Inflammatory macrophage treated with lipopolysaccharide for 4 hours (primary cell): ENCODE data around the gene LAMA2.

Experiments used
- DNase-seq: peaks from one replicate; pipeline ENCODE4 v3.0.0-alpha.2; 2020

Gene LAMA2

GRCh38 chr6:129390900-129391299 is 508.0 kb downstream of the LAMA2 start:
- no peak for DNase-seq

- DNase-seq, result peak; percentile 68
Observed at GRCh38 chr6:129393654-129394053, 510.7 kb downstream of the LAMA2 start.

GRCh38 chr6:129398764-129399163 is 515.8 kb downstream of the LAMA2 start:
- no peak for DNase-seq

- no peak for DNase-seq
Observed at GRCh38 chr6:129402244-129402643, 519.3 kb downstream of the LAMA2 start.

- DNase-seq, result no peak
Observed at GRCh38 chr6:129411092-129411491, 528.2 kb downstream of the LAMA2 start.

GRCh38 chr6:129416337-129416990 is 533.5 kb downstream of the LAMA2 start:
- DNase-seq, result no peak

- no peak for DNase-seq
Observed at GRCh38 chr6:129417416-129418086, 534.6 kb downstream of the LAMA2 start.

- no peak for DNase-seq
Observed at GRCh38 chr6:129419324-129419723, 536.4 kb downstream of the LAMA2 start.

- no peak for DNase-seq
Observed at GRCh38 chr6:129426343-129426742, 543.4 kb downstream of the LAMA2 start.

- no peak for DNase-seq
Observed at GRCh38 chr6:129429956-129430355, 547.0 kb downstream of the LAMA2 start.

- DNase-seq, result no peak
Observed at GRCh38 chr6:129432738-129433137, 549.8 kb downstream of the LAMA2 start.

- DNase-seq, result no peak
Observed at GRCh38 chr6:129434091-129434490, 551.2 kb downstream of the LAMA2 start.

- no peak for DNase-seq
Observed at GRCh38 chr6:129440691-129441090, 557.8 kb downstream of the LAMA2 start.

GRCh38 chr6:129444683-129445082 is 561.7 kb downstream of the LAMA2 start:
- DNase-seq, result no peak

- DNase-seq, result no peak
Observed at GRCh38 chr6:129446272-129447197, 563.6 kb downstream of the LAMA2 start.

GRCh38 chr6:129447198-129447565 is 564.2 kb downstream of the LAMA2 start:
- DNase-seq, result no peak

GRCh38 chr6:129448965-129449364 is 566.0 kb downstream of the LAMA2 start:
- DNase-seq, result no peak

- no peak for DNase-seq
Observed at GRCh38 chr6:129451187-129451586, 568.2 kb downstream of the LAMA2 start.

GRCh38 chr6:129453073-129453472 is 570.1 kb downstream of the LAMA2 start:
- no peak for DNase-seq

- peak; percentile 67 for DNase-seq
Observed at GRCh38 chr6:129454488-129454887, 571.5 kb downstream of the LAMA2 start.

- DNase-seq, result peak; percentile 5
Observed at GRCh38 chr6:129455126-129455769, 572.3 kb downstream of the LAMA2 start.

GRCh38 chr6:129460221-129460620 is 577.3 kb downstream of the LAMA2 start:
- DNase-seq, result no peak

GRCh38 chr6:129469070-129469662 is 586.2 kb downstream of the LAMA2 start:
- no peak for DNase-seq
